Skin epidermis (tissue), 12 donors: Measurements from ENCODE around the gene LAMB4.

Source experiments
- H3K27ac ChIP-seq, 21 experiments: fragments of 200-600 bp; sonication (generic) in 11 of 21; one replicate each; pipeline ENCODE4 v1.5.0; 2020; ENCODE audit warnings: mild to moderate bottlenecking in 3 of 21, inconsistent platforms in 2 of 21, moderate library complexity in 2 of 21
- H3K4me3 ChIP-seq, 7 experiments: fragments of 200-600 bp; sonication (generic) in 2 of 7; one replicate each; pipeline ENCODE4 v1.5.0; 2020; ENCODE audit warnings: inconsistent platforms in 2 of 7, mild to moderate bottlenecking in 2 of 7, moderate library complexity in 1 of 7

LAMB4 gene

DNA sequence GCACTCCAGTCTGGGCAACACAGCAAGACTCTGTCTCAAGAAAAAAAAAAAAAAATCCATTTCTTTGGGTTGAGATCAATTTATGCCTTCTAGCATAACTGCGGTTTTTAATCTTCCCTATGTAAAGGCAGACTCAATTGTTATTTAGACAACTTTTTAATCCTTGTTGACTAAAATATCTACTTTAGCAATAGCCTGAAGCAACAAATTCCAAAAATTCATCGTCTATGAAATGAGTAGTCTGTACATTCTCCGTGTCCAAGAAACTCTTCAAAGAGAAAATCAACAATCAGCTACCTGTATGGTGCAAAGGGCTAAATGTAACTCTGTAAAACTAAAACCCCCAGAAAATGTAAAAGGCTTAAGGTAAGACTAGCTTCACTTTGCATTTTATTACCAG, 150.0 kb downstream of the LAMB4 start:
- no peak overlapping the region for H3K4me3 ChIP-seq
- H3K27ac ChIP-seq: no peak overlapping the region

DNA sequence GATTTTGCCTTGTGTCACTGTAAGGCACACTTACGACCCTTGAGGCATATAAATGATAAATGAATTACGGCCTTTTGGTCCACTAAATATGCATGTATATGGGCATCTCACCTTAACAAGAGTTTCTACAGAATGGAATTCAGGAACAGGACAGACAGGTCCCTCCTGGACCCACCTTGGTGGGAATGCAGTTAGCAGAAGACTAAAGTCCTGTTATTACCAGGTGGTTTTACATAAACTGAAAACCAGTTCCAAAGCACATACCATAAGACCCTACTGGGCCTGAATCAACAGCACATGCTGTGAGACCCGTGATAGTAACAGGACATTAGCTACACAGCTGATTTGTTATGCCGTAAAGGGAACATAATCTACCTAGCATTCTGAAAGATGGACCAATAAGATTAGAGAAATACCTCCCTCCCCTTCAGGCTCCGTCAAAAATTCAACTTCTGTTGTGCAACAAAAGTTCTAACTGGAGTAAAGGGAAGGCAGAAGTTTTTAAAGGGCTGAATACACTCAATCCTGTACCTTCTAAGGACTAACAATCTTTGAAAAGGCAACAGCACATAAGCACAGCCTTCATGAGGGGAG, 151.2 kb downstream of the LAMB4 start:
- Histone ChIP-seq H3K4me3 (no peak overlapping the region), H3K27ac (no peak overlapping the region)

DNA sequence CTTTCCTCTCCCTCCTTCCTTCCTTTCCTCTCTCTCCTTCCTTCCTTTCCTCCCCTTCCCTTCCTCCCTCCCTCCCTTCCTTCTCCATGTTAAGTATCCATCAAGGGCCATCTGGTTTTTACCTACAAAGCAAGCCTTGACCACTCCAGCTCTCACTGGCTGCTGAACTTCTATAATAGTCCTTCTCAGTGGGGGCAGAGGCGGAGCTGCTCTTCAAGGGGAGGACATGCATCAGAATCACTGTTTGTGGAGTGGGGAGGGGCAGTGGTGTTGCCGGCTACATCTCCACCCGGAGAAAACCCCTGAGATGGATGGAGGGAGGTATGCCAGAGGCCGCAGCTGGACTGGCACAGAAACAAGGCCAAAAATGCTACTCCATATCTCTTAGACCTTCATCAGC, 153.1 kb downstream of the LAMB4 start:
- Histone ChIP-seq H3K27ac (no peak overlapping the region), H3K4me3 (no peak overlapping the region)

DNA sequence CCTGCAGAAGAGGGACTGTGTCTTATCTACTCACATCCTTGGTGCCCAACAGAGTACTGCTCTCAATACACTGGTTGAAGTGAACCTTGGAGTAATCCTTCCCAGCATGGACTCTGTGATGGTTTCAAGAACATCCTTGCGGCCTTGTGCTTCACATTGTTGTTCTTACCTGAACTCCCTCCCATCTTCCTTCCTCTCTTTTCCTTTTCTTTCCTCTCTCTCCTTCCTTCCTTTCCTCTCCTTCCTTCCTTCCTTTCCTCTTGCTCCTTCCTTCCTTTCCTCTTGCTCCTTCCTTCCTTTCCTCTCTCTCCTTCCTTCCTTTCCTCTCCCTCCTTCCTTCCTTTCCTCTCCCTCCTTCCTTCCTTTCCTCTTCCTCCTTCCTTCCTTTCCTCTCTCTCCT, 153.5 kb downstream of the LAMB4 start:
- no peak overlapping the region for H3K4me3 ChIP-seq
- H3K27ac ChIP-seq: no peak overlapping the region

DNA sequence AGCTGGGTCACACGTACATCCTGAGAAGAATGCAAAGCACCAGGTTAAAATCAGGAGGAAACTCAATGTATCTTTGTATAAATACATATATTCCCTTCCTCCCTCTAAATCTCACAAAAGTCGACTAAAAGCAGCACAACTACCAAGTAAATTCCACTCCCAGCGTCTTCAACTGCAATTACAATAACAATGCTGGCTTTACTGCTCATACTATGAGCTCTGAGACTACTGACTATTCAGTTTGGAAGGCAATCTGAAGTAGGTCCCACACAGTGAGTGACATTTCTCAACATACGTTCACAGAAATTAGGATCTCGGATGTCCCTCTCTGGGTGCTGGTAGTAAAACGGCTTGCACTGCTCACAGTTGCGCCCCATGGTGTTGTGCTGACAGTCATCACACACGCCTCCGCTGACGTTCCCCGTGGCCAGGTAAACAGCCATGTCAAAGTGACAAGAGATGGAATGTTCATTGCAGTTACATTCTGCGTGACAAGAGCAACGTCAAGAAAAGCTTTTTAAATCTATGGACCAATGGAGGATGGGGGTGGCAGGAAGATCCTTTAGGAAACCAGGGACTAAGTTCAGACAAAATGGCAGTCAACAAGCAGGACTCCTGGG, 154.7 kb downstream of the LAMB4 start:
- no peak overlapping the region for H3K27ac ChIP-seq

DNA sequence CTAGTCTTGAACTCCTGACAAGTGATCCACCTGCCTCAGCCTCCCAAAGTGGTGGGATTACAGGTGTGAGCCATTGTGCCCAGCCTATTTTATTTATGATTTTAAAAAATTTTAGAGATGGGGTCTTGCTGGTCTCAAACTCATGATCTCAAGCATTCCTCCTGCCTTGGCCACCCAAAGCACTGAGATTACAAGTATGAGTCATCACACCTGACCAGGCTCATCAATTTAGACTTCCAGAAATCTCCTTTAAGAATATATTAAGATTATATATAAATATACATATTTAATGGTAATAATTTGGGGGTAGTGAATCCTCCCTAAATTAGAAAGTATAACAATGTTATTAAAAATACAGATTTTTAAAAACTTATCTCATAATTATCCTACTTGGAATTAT, 156.3 kb downstream of the LAMB4 start:
- peak overlapping the region in 4 of 21 experiments; percentile 5 to 80 (median 50) for H3K27ac ChIP-seq
- no peak overlapping the region for H3K4me3 ChIP-seq

More for the DNA sequence above, 154.7 kb downstream of the LAMB4 start:
- no peak overlapping the region for H3K4me3 ChIP-seq
